Measurements from ENCODE around the gene MAPK12. TPM values are rescaled to one million over a fixed set of nuclear protein-coding genes. Genes with fewer than 3 reads are reported as not detected.

The MAPK12 gene
- total RNA-seq, 1 experiment from 2014 or later, result 86.7 TPM

DNA sequence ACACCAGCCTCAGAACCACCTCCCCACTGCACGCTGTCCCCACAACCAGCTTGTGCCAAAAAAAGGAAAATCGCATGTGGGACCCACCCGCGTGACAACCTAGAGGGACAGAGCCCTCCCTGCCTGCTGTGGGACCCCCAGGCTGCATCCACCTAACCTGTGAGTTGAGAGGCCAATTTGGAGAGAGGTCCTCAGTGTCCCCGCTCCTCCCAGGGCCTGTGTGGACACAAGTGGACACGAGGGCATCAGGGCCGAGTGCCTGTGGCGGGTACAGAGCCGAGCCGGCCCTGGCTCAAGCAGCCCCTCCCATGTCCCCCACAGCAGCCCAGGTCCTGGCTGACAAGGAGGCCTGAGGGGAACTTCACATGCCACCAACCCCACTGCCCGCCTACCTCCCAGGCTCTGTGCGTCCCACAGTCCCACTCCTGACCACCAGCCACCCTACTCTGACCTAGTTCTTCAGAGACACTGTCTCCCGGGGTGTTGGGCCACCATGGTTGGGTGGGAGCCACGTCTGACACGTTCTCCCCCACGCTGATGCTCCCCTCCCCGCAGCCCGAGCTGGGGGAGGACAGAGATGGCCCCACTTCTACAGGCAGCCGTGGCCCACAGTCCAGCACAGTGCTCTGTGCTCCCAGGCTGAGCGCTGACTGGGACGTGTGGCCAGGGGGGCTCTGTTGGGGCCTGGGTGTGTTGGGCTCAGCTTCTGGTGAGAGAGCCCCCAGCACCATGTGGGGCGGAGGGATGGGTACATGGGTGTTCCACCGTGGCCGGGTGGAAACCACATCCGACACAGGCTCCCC, 41.5 kb downstream of the MAPK12 start:
- H3K36me3 ChIP-seq (ENCODE audit: control insufficient read depth in 1 of 2, insufficient read depth in 2 of 2, low read length in 2 of 2), result peaks cover 32 to 50% of the 10 kb centered on the region in 2 experiments; a peak in 3 of 4 replicates
- H3K9me2 ChIP-seq (ENCODE audit: insufficient read depth), result no peaks in the 10 kb centered on the region
- no TSS peak for BruUV-seq (replicated peaks)
- H3K27ac ChIP-seq (ENCODE audit: low read depth, low read length), result peak overlapping the region; percentile 42; the same call in 1 of the 2 replicates
- TF ChIP-seq CBX3 (IDR thresholded peaks at IDR 0.05; ENCODE audit: low read depth) (no peak), POLR2AphosphoS5 (IDR thresholded peaks at IDR 0.05; ENCODE audit: low read depth, low read length) (0 out of 2 replicates have a peak, but pooled peaks have one; percentile 6)
- peaks cover 4% of the 10 kb centered on the region; the same call in 1 of the 2 replicates for H3K79me2 ChIP-seq (ENCODE audit: insufficient read depth, low read length)
- ATAC-seq, result no peak
- H2AFZ ChIP-seq (ENCODE audit: low read depth, low read length, poor library complexity, severe bottlenecking), result no peak overlapping the region
- H3K4me1 ChIP-seq (ENCODE audit: control insufficient read depth in 1 of 2, insufficient read depth in 2 of 2, low read length in 2 of 2), result peaks cover 0 to 8% of the 10 kb centered on the region in 2 experiments; a peak in 3 of 4 replicates
- H3K4me3 ChIP-seq (replicated peaks in 1 of 2; ENCODE audit: low read depth in 1 of 2, low read length in 2 of 2), result no peak overlapping the region
- ChIA-PET POLR2A (no interaction called here), CTCF (no interaction called here), RAD21 (ENCODE audit: low non-redundant PET in 1 of 2, low total read pairs in 2 of 2, uncharacterized antibody in 2 of 2, unreplicated experiment in 2 of 2) (no interaction called here)
- H3K4me2 ChIP-seq (ENCODE audit: low read length), result no peak overlapping the region
- no peak for DNase-seq (ENCODE audit: low read depth, low spot score)
- H3K9me3 ChIP-seq (ENCODE audit: control insufficient read depth in 1 of 2, insufficient read depth in 1 of 2, low read depth in 1 of 2, low read length in 2 of 2), result no peaks in the 10 kb centered on the region
- 0 out of 2 replicates have a peak overlapping the region, but pooled peaks have one; percentile 24 for H3K9ac ChIP-seq (ENCODE audit: low read length)
- no peaks in the 10 kb centered on the region for H3K27me3 ChIP-seq (ENCODE audit: insufficient read depth, low read length)
- intact Hi-C loops (cut with micrococcal nuclease), result no loop called here
- no peaks in the 10 kb centered on the region for H4K20me1 ChIP-seq (ENCODE audit: insufficient read depth)

- ATAC-seq (peak; percentile 80), DNase-seq (ENCODE audit: low read depth, low spot score) (peak; percentile 18)
- Histone ChIP-seq H4K20me1 (ENCODE audit: insufficient read depth) (no peaks in the 10 kb centered on the region), H3K79me2 (ENCODE audit: insufficient read depth, low read length) (peaks cover 5% of the 10 kb centered on the region; the same call in 1 of the 2 replicates), H3K27me3 (ENCODE audit: insufficient read depth, low read length) (no peaks in the 10 kb centered on the region), H3K9ac (ENCODE audit: low read length) (0 out of 2 replicates have a peak overlapping the region, but pooled peaks have one; percentile 24), H3K27ac (ENCODE audit: low read depth, low read length) (peak overlapping the region; percentile 42; the same call in 1 of the 2 replicates), H3K9me2 (ENCODE audit: insufficient read depth) (no peaks in the 10 kb centered on the region), H3K4me2 (ENCODE audit: low read length) (no peak overlapping the region), H3K4me3 (replicated peaks in 1 of 2; ENCODE audit: low read depth in 1 of 2, low read length in 2 of 2) (no peak overlapping the region), H3K36me3 (ENCODE audit: control insufficient read depth in 1 of 2, insufficient read depth in 2 of 2, low read length in 2 of 2) (peaks cover 33 to 49% of the 10 kb centered on the region in 2 experiments; a peak in 3 of 4 replicates), H3K9me3 (ENCODE audit: control insufficient read depth in 1 of 2, insufficient read depth in 1 of 2, low read depth in 1 of 2, low read length in 2 of 2) (no peaks in the 10 kb centered on the region), H2AFZ (ENCODE audit: low read depth, low read length, poor library complexity, severe bottlenecking) (no peak overlapping the region), H3K4me1 (ENCODE audit: control insufficient read depth in 1 of 2, insufficient read depth in 2 of 2, low read length in 2 of 2) (peaks cover 0 to 8% of the 10 kb centered on the region in 2 experiments; a peak in 3 of 4 replicates)
- POLR2A ChIA-PET, result no interaction called here
- no TSS peak for BruUV-seq (replicated peaks)
- intact Hi-C loops (cut with micrococcal nuclease), result no loop called here
- no peak for TF ChIP-seq FOSL1 (IDR thresholded peaks at IDR 0.05; ENCODE audit: low read depth)
- TF ChIP-seq, protein P1, sequence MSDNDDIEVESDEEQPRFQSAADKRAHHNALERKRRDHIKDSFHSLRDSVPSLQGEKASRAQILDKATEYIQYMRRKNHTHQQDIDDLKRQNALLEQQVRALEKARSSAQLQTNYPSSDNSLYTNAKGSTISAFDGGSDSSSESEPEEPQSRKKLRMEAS (IDR thresholded peaks at IDR 0.05), result peak; percentile 70; the same call in 1 of the 2 replicates
- RAD21 ChIA-PET (ENCODE audit: low non-redundant PET in 1 of 2, low total read pairs in 2 of 2, uncharacterized antibody in 2 of 2, unreplicated experiment in 2 of 2), result no interaction called here
- CTCF ChIA-PET, result interaction anchor here (1.0 kb wide), 1 partner anchor 182 kb away, joined by 3 read pairs; no protein-coding TSS in a partner anchor
Measured at GRCh38 chr22:50218996-50219727, 42.3 kb downstream of the MAPK12 start.
